Endometrial microvascular endothelial cells (primary cell): Measurements from ENCODE around the gene BABAM2. TPM values are rescaled to one million over a fixed set of nuclear protein-coding genes. Genes with fewer than 3 reads are reported as not detected.
"Not testable (repeated sequence)": the region's sequence is repeated elsewhere in the genome, so short reads cannot be mapped to it uniquely, and the experiment has no call there.

Experiments used
- in situ Hi-C: cut with HindIII; loops from 2 replicates; pipeline ENCODE4 v1.10.0; 2017; ENCODE audit warnings: low sequenced_read_pairs, low pct_unique_long_range_greater_than_20kb; ENCODE audit errors: inconsistent ontology term
- total RNA-seq: library from RNA; depleted of rRNA; stranded (reverse); fragments of >200 nt; gene quantifications from one replicate; pipeline ENCODE4 v1.2.3, GENCODE V29; 2015; ENCODE audit errors: inconsistent ontology term

BABAM2 gene
- total RNA-seq, 1 donor from 2014 or later: 24.8 TPM

DNA sequence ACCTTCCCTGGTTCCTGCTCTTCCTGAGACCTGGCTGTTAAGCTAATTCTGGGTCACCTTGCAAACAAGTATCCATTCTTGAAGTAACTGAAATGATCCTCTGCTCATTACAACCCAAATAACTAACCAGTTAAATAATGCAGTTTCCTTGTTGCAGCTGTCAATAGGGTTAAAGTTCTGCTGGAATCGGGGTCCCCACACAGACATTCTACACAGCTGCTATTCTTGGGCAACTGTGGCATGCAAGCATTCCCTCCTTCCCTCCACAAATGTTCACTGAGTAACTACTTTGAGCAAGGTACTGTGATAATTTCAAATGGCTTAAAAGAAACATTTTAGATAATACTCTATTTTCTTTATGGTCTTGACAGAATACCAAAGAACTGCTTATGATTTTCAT, 17.4 kb upstream of the BABAM2 start:
- in situ Hi-C loops: no loop called here

DNA sequence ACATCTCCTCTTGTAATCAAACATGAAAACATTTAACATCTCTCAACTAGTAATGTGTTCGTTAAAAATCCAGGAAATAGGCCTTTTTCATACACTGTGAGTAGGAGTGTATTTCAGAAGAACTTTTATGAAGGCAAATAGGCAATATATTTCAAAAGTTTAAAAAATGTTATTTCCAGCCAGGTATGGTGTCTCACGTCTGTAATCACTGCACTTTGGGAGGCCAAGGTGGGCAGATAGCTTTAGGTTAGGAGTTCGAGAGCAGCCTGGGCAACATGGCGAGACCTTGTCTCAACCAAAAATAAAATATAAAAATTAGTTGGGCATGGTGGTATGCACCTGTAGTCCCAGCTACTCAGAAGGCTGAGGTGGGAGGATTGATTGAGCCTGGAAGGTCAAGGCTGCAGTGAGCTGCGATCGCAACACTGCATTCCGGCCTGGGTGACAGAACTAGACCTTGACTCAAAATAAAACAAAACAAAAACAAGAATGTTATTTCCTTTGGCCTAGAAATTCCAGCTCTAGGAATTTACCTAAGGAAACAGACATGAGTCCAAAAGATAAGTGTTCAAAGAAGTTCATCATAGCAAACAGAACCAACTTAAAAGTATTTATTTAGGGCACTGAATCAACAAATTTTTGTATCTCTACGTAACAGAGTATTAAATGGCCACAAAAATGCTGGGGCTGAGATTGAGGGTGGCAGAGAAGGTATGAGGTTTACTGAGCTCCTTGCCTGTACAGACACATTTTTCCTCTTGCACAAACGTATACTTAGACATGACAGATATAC, 15.2 kb upstream of the BABAM2 start:
- in situ Hi-C loops: no loop called here

DNA sequence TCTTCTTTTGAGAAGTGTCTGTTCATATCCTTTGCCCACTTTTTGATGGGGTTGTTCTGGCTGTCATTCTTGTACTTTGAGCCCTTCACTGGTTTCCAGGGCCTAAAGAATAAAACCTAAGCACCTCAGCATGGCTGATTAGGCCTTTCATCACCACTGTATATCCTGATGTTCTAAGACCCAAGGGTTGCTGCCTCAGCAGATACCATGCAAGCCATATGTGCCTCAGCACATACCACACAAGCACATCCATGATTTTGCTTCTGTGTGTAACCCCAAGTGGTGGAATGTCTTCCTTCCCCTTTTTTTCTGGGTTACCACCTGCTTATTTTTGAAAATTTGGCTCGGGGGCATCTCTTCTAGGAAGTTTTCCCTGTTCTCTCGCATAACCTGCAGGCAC, 11.7 kb upstream of the BABAM2 start:
- in situ Hi-C loops: no loop called here

DNA sequence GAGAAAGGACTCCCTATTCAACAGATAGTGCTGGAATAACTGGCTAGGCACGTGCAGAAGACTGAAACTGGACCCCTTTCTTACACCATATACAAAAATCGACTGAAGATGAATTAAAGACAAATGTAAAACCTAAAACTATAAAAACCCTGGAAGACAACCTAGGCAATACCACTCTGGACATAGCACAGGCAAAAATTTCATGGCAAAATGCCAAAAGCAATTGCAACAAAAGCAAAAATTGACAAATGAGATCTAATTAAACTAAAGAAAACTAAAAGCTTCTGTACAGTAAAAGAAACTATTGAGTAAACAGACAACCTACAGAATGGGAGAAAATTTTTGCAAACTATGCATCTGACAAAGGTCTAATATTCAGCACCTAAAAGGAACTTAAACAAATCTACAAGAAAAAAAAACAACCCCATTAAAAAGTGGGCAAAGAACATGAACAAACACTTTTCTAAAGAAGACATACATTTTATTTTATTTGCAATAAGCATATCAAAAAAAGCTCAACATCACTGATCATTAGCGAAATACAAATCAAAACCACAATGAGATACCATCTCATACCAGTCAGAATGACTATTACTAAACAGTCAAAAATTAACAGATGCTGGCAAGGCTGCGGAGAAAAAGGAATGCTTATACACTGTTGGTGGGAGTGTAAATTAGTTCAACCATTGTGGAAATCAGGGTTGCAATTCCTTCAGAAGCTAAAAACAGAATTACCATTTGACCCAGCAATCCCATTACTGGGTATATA, 8.5 kb upstream of the BABAM2 start:
- in situ Hi-C loops: not testable (repeated sequence)

DNA sequence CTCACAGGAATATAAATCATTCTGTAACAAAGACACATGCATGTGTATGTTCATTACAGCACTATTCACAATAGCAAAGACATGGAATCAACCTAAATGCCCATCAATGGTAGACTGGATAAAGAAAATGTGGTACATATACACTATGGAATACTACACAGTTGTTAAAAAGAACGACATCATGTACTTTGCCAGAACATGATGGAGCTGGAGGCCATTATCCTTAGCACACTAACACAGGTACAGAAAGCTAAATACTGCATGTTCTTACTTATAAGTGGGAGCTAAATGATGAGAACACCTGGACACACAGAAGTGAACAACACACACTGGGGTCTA, 8.0 kb upstream of the BABAM2 start:
- in situ Hi-C loops: not testable (repeated sequence)

DNA sequence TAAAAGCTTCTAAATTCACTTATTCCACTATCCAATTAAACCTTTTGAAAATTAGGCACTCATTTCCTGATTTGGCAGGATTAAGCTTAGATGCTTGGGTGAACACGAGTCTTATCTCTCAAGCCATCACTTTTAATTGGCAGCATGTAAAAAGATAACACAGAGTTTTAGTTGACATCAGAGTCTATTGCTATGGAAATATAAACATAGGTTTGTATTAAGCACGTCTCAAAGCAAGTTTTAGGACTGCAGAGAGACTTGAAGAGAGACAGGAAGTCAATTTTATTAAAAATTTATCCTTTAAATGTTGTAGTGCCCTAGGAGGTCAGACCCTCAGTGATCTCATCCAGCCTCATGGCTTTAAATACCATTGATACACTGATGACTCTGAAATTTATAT, 5.9 kb upstream of the BABAM2 start:
- in situ Hi-C loops: no loop called here

DNA sequence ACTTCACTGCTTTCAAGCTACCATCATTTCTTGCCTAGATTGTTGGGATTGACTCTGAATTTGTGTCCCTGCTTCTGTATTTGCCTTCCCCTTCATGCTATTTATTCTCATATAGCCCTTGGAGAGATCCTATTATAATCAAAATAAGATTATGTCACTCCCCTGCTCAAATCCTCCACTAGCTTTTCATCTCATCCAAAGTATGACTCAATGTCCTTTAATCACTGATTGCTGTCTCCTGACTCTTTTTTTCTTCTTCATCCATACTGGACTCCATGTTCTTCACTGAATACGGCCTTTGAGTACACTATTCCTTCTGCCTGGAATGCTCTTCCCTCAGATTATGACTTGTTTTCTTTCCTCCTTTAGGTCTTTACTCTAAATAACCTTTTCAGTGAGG, 5.3 kb upstream of the BABAM2 start:
- in situ Hi-C loops: no loop called here

DNA sequence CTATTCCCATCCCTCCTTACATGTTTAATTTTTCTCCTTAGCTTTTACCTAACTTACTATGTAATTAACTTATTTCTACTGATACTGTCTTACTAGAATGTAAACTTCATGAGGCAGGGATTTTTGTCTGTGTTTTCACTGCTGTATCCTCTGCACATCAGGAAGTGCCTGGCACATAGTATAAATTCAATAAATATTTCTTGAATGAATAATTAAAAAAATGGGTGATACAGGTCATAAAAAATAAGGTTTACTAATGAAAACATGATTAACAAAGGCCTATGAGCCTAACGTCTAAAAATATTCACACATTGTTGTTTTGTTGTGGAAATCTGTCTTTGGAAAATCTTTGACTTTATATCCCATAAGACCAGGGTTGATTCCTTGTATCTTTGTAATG, 4.9 kb upstream of the BABAM2 start:
- in situ Hi-C loops: no loop called here

DNA sequence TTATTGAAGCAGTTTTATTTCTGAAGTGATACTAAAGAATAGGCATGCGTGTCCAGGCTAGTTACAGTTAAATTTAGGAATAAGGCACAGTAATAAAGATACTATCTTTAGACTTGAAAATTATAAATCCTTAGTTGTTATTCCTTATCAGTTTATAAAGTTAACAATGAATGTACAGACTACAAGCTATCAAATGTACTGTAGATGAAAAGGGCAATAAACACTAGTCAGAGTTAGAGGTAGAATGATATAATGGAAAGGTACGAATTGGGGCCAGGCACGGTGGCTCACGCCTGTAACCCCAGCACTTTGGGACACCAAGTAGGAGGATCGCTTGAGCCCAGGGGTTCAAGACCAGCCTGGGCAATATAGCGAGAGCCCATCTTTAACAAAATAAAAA, 4.2 kb upstream of the BABAM2 start:
- in situ Hi-C loops: no loop called here

DNA sequence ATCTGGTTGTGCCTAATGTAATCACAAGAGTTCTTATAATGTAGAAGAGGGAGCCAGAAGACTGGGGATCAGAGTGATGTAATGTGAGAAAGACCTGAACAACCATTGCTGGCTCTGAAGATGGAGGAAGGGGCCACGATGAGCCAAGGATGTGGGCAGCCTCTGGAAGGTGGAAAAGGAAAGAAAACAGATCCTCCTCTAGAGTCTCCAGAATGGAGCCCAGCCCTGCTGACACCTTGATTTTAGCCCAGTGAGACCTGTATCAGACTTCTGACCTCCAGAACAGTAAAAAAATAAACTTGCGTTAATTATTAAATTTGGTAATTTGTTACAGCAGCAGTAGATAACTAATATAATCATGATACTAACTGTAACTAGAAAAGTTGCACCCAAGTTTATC, 3.4 kb upstream of the BABAM2 start:
- in situ Hi-C loops: no loop called here

DNA sequence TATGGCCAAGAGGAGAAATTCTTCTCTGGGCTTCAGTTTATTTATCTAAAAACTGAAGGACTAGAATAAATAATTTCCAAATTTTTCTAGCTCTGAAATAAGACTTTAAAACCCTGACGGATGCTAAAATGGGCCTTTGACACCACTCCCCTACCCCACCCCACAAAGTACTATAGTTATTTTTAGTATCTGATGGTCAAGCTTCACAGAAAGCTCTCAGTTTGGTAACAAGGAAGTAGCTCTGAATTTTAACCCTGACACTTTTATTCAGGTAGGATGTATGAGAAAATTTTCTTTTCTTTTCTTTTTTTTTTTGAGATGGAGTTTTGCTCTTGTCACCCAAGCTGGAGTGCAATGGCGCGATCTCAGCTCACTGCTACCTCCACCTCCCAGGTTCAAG, 2.7 kb upstream of the BABAM2 start:
- in situ Hi-C loops: no loop called here

DNA sequence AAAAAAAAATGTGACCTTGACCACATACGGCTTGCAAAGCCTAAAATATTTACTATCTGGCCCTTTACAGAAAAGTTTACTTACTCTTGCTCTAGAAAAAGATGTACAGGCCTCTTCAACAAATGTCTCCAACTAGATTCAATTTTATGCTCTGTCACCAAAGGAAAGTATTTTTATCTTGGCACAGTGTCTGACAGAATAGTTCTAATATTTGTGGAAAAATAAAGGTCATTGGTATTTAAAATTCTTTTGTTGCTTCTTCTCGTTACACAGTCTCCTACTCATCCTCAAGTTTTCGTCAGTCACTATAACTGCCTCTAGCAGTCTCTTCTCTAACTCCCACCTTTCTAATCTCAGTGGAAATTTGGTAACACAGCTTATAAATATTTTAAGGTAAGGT, 1.7 kb upstream of the BABAM2 start:
- in situ Hi-C loops: no loop called here

DNA sequence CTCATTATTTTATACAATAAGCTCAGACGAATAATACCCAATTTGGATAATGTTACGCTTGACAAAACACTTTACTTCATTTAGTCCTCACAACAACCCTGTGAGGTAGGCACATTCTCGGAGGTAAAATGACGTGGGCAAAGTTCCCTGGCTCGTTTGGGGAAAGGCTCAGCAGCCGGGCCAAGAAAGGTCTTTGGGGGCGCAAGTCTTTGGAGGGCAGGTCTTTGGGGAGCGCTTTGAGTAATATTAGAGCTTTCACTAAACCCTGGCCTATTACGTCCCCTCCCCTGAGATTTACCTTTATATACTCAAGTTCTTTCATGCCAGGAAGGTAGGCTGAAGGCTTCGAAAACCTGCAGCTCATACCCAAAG, 769 bp upstream of the BABAM2 start:
- in situ Hi-C loops: no loop called here

DNA sequence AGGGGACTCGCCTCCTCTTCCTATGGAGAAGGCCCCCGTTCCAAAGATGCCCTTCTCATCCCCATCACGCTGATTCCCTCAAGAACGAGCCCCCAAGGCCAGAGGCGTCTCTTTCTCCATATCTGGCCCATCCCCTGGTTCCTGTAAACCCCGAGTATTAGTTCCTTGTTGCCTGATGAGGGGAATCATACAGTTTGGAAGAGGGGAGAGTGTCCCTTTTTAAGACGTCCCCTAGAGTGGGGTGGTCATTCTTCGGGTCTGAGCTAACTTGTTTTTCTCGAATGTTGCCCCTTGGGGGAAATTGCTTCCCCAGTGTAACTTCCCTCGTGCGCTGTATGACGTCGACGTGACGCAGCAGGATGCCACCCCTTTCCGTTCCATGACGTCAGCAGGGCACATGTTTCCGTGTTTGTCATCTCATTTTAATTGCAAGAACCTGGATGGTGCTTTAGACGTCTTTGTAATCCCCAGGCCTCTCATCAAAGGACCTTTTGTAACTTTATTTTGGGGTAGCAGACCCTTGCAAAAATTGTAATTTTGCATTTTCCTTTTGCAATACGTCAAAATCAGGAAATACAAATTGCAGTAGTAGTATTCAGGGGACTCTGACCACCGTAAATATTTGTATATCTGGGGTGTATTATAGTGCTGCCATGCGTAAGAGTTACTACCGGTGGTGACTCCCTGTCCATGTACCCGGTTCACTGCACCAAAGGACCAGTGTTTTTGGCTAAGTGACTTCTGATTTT, 569 bp downstream of the BABAM2 start:
- in situ Hi-C loops: no loop called here

DNA sequence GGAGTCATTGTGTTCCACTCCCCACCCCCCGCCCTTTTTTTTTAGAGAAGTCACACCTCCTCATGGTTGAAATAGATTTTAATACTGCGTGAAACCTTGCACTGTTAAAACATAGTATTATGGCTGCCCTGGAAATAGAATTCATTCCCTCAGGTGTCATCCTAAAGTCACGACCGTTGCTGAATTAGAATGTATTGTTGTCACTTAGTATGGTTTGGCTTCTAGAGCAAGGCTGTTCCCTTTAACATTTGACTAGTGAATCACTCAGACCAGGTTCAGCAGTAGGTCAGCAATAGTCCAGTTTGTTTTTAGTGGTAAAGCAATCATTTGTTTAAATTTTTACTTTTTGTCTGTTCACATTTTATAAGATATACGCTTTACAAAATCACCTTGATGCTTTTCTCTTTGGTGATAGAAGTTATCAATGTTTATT, 1.2 kb downstream of the BABAM2 start:
- in situ Hi-C loops: no loop called here

DNA sequence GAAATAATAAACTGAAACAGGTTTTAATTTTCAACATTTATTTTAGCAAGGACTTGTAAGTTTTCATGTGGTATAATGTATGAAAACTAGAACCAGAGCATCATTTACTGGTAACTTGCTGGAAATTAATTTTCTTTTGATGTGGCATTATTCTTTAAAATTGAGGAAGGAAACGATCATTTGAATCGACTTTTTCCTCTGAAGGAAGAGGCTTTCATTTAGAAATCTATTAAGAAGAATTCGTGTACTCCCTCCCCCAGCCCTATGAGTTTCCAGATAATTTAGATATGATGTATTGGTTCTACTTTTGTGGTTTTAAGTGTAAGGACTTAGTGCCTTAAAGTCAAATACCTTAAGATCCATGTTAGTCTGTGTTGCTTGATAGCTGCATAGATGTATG, 2.5 kb downstream of the BABAM2 start:
- in situ Hi-C loops: no loop called here

DNA sequence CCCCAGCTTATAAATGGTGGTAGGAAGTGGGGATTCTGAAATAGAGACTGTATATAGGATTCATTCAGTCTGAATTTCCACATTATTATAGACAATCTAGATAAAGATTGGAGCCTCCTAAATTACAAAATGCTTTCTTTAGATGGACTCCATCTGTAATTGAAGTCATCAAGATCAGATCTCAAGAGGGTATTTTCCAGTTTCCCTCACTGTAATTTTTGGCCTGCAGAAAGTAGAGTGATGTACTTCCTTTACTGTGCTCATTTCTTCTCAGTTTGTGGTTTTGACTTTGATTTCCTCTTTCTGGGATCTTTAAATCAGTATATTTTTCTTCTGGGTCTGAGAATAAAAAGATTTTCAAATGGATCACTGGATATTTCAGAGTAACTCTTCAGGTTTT, 7.2 kb downstream of the BABAM2 start:
- in situ Hi-C loops: no loop called here

DNA sequence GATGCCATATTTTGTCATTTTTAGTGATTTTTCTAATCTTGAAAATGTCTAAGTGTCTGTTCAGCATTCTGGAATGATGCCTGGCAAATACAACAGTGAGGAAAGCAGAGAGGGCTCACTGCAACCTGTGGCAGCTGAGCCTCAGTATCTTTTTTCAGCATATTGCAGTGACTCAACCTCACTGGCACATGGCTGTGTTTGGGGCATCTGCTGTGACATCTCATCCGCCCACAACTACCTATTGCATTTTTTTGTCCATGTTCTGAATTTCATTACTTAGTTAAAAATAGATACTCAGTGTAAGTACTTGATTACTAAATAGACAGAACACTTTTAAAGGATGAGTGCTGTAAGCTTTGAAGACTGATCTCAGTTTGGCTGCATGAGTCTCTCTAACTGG, 10.7 kb downstream of the BABAM2 start:
- in situ Hi-C loops: no loop called here

DNA sequence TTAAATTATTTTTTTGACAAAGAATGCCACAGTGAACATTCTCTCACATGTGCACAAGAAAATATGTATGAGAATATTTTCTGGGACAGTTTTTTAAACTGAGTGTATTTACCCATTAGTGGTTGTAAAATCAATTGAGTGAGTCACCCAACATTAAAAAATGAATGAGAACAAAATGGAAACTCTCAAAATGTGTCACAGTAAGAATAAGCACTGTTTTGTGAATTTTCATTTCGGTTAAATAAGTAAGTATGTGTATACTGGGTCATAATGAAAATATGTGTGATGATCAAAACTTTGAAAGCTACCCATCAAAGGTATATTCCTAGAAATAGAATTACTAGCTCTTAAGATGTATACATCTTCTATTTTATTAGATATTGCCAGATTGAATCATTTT, 11.6 kb downstream of the BABAM2 start:
- in situ Hi-C loops: no loop called here

DNA sequence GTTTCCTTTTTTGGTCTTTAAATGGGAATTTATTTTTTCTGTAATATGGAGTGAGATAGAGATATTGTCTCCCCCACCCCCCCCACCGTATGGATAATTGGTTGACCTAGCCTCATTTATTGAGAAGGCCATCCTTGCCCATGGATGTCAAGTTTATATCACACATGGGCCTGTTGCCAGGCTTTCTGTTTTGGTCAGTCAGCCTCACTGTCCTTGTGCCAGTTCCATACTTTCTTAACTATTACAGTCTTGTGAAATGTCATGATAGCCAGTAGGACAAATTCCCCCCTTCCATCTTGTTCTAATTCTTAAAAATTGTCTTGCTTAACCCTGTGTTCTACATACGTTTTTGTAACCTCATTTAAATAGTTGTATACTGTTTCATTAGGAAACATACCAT, 12.5 kb downstream of the BABAM2 start:
- in situ Hi-C loops: no loop called here
